ENCODE results near the gene CADM2.
A peak's percentile ranks its signal among the peaks of the same experiment; 100 is the strongest.
"Not testable (repeated sequence)": the region's sequence is repeated elsewhere in the genome, so short reads cannot be mapped to it uniquely, and the experiment has no call there.

CADM2 gene

DNA sequence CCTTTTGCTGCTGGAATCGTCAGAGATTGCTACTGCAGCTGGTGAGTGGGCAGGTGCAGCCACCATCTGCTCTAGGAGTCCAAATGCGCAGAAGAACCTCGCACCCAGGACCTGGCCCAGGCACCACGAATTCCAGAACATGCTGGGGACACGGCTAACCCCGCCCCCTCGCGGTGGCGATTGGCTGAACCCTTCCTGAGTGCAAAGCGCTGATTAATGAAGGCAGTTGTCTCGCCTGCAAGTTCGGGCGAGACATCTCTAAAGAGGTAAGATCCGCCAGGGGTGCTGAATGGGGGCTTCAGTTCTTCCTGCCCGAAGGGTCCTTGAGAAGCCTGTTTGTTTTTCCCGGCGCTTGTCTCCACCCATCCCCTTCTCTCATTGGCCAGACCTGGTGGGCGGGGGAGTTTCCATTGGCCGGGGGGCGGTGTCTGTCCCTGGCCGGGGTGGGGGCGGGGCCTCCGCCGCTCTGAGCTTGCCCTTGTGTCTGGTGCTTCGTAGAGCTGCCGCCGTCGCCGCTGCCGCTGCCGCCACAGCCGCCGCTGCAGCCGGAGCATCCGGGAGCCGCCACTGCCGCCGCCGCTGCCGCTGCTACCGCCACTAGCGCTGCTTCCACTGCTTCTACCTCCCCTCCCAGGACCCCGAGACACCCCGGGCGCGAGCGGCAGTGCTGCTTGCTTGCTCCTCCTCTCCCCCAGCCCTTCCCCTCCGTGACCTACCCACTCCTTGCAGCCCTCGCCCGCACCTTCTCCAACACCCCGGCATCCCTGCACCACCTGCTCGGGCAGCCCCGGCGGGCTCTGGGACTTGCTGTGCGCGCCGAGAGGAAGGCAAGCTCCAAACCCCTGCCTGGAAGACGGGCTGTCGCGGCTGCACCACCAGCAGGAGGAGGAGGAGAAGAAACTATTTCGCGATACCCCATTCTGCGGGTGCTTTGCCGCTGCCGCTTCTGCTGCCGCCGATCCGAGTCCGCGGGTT, at the start of gene CADM2:
TSS of gene CADM2 (plus strand) at position 495 of the 975 bp plus-strand sequence.
- DNase-seq (ENCODE audit: low read depth) = peak; percentile 13

DNA sequence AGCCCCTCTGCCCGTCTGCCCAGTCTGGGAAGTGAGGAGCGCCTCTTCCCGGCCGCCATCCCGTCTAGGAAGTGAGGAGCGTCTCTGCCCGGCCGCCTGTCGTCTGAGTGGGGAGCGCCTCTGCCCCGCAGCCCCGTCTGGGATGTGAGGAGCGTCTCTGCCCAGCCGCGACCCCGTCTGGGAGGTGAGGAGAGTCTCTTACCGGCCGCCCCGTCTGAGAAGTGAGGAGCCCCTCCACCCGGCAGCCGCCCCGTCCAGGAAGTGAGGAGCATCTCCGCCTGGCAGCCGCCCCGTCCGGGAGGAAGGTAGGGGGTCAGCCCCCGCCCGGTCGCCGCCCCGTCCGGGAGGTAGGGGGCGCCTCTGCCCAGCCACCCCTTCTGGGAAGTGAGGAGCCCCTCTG, 40.2 kb upstream of the CADM2 start:
- DNase-seq (ENCODE audit: low read depth) = not testable (repeated sequence)

DNA sequence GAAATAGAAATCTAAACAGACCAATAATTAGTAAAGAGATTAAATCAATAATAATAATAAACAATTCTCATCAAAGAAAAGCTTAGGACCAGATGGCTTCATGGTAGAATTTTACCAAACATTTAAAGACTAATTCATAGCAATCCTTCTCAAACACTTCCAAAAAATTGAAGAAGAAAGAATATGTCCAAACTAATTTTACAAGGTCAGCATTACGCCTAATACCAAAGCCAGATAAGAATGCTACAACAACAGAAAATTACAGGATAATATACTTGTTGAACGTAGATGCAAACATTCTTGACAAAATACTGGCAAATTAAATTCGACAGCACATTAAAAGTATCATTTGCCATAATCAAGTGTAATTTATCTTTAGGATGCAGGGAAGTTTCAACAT, 36.1 kb upstream of the CADM2 start:
- no peak for DNase-seq (ENCODE audit: low read depth)

DNA sequence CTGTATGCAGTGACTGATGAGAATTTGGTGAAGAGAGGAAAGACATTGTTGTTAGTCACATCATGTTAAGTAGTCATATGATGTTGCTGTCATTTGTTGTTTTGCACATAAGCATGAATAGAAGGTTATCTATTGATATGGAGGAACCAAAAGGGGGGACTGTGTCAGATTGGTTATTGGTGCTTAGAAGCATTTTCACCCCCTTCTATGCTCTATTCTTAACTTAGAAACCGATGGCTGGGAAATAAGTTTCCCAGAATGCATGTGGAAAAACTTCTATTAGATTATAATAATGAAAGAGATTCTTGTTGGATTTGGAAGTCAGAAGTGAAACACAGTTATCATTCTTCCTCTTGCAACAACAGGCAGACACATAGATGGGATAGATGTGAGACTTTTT, 33.2 kb upstream of the CADM2 start:
- no peak for DNase-seq (ENCODE audit: low read depth)

- DNase-seq (ENCODE audit: low read depth) = no peak
These were observed 15.4 kb upstream of the CADM2 start for GRCh38 chr3:84943379-84943778.

- DNase-seq (ENCODE audit: low read depth) = no peak
These were observed 12.5 kb upstream of the CADM2 start for GRCh38 chr3:84946240-84946639.

DNA sequence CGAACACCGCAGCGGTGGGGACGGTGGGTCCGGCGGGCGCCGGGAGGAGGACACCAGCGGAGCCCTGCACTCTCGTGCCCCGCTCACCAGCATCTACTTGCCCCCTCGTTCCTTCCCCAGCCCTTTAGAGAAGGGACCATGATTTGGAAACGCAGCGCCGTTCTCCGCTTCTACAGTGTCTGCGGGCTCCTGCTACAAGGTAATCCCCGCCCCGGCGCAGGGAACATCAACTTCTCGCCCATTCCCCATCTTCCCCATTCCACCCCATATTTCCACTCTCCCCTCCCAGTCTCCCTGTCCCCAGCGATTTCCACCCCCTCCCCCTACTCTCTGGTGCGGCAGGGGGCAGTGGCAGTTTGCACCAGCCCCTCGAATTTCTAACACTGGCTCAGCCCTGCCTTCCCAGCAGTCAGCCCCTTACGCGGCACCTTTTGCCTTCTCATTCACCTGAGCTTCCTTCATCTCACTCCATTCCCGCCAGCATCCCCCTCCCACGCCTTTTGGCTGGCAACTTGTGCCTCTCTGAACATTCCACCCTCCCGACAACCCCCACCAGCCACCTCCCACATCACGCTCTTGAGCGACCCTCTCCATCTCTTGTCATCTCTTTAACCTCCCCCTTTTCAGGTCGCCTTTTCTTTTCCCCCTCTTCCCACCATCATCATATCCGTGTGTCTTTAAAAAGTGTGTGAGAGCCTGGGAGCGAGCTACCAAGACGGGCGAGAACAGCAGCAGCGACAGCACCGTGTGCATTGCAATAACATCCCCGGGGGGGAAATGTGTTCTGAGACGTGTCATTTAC, 882 bp downstream of the CADM2 start:
- DNase-seq (ENCODE audit: low read depth) = no peak

GRCh38 chr3:84960581-84960980, 1.8 kb downstream of the CADM2 start:
- DNase-seq (ENCODE audit: low read depth) = no peak

- DNase-seq (ENCODE audit: low read depth) = no peak
These were observed 2.2 kb downstream of the CADM2 start for GRCh38 chr3:84961011-84961410.

DNA sequence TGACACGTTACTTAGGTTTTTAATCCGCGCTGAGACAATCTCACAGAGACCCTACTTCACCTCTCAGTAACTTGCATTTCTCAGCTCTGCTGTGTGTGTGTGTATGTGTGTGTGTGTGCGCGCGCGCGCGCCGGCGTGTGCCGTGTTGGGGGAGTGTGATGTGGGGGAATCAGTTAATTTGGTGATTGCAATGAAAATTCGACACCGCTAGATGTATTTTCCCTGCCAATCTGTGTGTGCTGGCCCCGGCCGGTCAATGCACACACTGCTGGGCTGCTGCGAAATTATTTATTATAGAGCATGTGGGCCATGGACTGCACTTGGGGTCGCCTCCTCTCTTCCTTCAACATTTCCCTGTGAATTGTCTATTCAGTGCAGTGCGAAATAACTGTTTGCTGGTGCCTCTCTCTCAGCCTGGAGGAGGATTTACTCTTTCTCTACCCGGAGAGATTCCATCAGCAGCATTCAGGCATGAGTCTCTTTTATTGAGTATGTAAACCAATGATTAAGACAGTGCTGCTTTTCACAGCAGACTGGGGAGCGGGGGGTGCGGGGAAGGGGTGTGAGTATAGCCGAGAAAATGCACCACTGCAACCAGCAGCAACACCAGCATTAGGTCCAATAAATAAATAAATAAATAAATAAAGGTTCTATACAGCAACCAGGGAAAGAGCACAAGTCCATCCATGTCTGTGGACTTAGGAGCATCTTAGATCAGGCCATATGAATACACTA, 2.9 kb downstream of the CADM2 start:
- DNase-seq (ENCODE audit: low read depth) = no peak

GRCh38 chr3:84962415-84962814, 3.6 kb downstream of the CADM2 start:
- DNase-seq (ENCODE audit: low read depth) = no peak

- DNase-seq (ENCODE audit: low read depth) = no peak
These were observed 4.3 kb downstream of the CADM2 start for GRCh38 chr3:84963137-84963536.

GRCh38 chr3:84965141-84965540, 6.4 kb downstream of the CADM2 start:
- no peak for DNase-seq (ENCODE audit: low read depth)

GRCh38 chr3:84967767-84968581, 9.2 kb downstream of the CADM2 start:
- DNase-seq (ENCODE audit: low read depth) = no peak

DNA sequence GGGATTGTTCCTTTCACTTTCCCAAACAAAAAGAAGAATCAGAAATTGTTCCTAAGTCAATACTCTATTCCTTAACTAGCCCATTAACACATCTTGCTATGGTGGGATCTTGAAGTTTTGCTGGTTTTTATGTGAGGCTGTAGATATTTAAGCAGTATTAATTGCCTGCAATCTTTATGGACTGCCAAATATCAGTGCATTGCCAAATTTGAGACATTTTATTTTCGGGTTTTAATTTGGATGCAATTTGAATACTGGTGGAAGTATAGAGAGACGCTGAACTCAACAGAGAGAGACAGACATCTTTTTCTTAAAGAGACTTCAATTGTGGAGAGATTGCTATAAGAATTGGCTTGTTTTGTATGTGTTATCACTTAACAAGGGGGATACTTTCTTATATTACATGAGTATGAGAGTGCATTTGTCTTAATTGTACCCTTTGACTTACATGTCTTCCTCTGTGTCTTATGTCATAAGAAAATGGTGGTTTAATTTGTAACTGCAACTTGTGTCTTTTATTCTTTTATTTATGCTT, 10.0 kb downstream of the CADM2 start:
- no peak for DNase-seq (ENCODE audit: low read depth)

DNA sequence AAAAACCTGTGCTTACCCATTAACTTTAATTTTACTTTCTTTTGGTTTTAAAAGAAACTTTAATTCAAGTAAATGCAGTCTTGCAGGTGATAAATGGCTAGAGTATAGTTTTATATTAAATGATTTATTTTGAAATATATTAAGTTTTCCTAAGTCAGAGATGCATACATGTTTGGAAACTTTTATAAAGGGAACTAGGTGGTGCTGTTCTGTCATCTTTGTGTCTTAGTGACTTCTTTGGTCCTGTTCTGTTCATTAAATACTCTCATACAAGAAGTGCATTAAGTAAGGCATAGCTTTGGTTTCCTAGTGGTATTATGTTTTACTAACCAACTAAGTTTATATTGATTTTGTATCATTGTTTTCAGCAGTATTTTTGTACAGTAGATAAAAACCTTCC, 15.6 kb downstream of the CADM2 start:
- no peak for DNase-seq (ENCODE audit: low read depth)

DNA sequence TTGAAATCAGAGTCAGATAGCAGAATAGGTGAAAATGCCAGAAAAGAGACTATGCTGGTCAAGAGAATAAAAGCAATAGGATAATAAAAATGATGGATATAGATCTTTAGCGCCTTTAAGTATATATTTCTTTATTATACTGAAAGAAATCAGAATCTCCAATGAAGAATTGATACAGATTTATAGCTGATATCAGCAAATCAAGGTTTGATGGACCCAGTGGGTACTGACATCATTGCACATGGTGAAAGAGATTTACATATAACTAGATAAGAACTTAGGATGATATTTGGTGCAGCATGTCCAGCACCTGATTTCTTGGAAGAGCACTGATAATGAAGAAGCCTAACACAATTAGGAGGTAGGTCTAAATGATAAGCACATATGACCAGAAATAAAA, 18.2 kb downstream of the CADM2 start:
- DNase-seq (ENCODE audit: low read depth) = no peak

DNA sequence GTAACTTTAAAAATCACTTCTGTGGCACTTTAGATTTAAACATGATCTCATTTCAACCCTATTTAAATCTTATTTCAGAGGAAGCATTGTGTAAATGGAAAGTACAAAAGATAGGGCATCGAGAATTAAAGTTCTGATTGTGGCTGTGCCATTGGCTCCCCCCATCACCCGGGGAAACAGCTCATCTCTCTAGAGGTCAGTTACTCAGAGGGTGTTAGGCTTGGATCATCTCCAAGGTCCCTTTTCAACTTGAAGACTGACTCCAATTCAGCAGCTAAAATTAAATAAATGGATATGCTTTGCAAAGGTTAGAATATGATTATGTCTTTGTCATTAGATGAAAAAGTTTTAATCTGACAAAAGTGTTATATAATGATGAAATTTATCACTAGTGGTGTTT, 20.1 kb downstream of the CADM2 start:
- no peak for DNase-seq (ENCODE audit: low read depth)

- DNase-seq (ENCODE audit: low read depth) = no peak
These were observed 21.2 kb downstream of the CADM2 start for GRCh38 chr3:84980011-84980410.

- no peak for DNase-seq (ENCODE audit: low read depth)
These were observed 21.7 kb downstream of the CADM2 start for GRCh38 chr3:84980456-84980855.

DNA sequence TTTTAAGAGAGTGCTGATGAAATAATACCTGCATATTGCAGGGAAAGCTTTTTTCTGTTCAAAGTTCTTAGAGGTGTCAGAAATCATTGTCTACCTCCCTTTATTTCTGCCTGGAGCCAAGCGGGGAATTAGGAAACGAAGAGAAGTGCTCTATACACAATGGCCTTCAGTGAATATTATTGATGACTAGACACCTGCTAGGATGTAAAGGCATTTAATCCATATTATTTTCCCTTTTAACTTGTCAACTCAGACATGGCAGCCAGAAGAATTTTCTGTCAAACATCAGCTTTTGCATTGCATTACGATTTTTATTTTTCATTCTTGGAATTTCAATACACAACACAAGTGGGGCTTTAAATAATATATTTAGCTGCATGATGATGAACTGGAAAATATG, 24.7 kb downstream of the CADM2 start:
- no peak for DNase-seq (ENCODE audit: low read depth)
